Right lobe of liver (tissue), 4 donors: ENCODE measurements around the gene CGB5.

Experiments used
- POLR2A ChIP-seq: fragments of 450-650 bp; IDR thresholded peaks from one replicate; pipeline ENCODE4 v1.6.1; 2017; ENCODE audit warnings: antibody characterized with exemption, mild to moderate bottlenecking
- TF ChIP-seq, protein P1 (sequence below), 4 donors: fragments of 200-600 bp in 3 of 4; fragments of 450-650 bp in 1 of 4; IDR thresholded peaks; one replicate each; pipeline versions ENCODE4 v1.5.1 to v1.8.0; 2016 to 2022; ENCODE audit warnings: antibody characterized with exemption in 4 of 4, mild to moderate bottlenecking in 2 of 4
- donor health status: DM: no; HTN: no; CAD: no.
- donor health status: DM: no; HTN: no; CAD: no.
- donor health status: DM: no; HTN: yes; CAD: no.

GRCh38 chr19:49022116-49022515 is 21.5 kb upstream of the CGB5 start:
- TF ChIP-seq, protein P1, sequence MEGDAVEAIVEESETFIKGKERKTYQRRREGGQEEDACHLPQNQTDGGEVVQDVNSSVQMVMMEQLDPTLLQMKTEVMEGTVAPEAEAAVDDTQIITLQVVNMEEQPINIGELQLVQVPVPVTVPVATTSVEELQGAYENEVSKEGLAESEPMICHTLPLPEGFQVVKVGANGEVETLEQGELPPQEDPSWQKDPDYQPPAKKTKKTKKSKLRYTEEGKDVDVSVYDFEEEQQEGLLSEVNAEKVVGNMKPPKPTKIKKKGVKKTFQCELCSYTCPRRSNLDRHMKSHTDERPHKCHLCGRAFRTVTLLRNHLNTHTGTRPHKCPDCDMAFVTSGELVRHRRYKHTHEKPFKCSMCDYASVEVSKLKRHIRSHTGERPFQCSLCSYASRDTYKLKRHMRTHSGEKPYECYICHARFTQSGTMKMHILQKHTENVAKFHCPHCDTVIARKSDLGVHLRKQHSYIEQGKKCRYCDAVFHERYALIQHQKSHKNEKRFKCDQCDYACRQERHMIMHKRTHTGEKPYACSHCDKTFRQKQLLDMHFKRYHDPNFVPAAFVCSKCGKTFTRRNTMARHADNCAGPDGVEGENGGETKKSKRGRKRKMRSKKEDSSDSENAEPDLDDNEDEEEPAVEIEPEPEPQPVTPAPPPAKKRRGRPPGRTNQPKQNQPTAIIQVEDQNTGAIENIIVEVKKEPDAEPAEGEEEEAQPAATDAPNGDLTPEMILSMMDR (IDR thresholded peaks at IDR 0.05) = no peak
- no peak for TF ChIP-seq POLR2A
